COLO668 (cell line): ENCODE data around the gene ZNF773.

Source experiments
- DNase-seq: peaks from one replicate; lab custom pipeline; 2025; ENCODE audit not compliant: unreplicated experiment; lab: John Stamatoyannopoulos, UW

ZNF773 gene

DNA sequence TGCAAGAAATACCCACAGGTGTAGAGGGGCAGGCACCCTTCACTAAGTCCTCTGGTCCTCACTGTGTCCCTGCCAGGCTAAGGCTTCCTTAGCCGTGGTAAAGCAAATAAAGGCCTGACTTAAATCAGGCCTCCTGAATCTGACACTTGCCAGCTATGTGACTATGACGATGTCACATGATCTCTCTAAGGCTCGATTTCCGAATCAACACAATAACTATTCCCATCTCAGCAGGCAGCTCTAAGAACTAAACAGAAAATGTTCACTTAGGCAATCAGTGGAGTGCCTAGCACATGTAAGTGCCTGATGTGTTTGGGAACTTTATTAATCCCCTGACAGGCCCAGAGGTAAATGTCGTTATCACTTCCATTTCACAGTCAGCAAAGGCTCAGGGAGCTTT, 57.9 kb downstream of the ZNF773 start:
- DNase-seq, result no peak
